22Rv1 (cell line): ENCODE measurements around the gene ALLC.

Source experiments
- CTCF ChIP-seq: fragments of 450-650 bp; IDR thresholded peaks from 2 replicates; pipeline ENCODE4 v1.5.1; 2017; ENCODE audit warnings: mild to moderate bottlenecking
- ZFX ChIP-seq: fragments of 450-650 bp; IDR thresholded peaks from 2 replicates; pipeline ENCODE4 v1.6.1; 2017; ENCODE audit warnings: antibody characterized with exemption, borderline replicate concordance

DNA sequence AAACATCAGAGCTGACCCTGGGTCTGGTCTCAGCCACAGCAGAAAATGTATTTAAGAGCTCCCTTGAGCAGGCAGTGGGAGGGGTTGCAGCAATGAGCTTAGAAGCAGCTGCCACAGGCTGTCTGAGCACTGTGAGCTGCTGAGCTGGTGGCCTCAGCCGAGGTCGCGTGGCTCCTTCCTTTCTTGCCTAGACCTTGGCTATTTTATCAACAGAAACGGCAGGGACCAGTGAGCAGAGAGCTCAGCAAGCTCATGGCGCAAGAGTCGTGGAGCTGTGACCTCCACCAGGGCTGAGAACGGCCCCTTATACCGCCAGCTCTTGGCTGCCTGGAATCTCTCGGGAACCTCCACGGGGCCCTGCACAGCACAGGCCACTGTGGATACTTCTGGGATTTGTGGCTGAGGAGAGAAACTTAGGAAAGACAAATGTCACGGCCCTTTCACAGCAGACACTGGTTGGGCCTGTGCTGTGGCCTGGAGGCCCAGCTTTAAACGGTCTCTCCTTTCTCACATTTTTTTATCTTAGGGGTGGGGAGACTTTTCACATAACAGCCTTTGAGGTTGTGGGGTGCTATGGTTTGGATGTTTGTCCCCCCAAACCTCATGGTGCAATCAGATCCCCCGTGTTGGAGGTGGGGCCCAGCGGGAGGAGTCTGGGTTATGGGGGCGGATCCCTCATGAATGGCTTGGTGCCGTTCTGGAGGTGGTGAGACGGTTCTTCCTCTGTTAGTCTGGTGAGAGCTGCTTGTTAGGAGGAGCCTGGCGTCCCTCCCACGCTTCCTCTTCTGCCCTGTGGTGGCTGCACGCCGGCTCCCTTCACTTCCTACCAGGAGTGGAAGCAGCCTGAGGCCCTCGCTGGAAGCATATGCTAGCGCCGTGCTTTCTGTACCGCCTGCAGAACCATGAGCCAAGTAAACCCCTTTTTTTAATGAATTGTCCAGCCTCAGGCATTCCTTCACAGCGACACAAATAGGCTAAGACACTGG, 1.7 kb downstream of the ALLC start:
- TF ChIP-seq CTCF (no peak), ZFX (no peak)
